ENCODE data around the gene YJEFN3. TPM values are rescaled to one million over a fixed set of nuclear protein-coding genes. Genes with fewer than 3 reads are reported as not detected.

YJEFN3 gene
- total RNA-seq, 1 experiment from 2014 or later: 6.1 TPM

- TF ChIP-seq, protein P1, sequence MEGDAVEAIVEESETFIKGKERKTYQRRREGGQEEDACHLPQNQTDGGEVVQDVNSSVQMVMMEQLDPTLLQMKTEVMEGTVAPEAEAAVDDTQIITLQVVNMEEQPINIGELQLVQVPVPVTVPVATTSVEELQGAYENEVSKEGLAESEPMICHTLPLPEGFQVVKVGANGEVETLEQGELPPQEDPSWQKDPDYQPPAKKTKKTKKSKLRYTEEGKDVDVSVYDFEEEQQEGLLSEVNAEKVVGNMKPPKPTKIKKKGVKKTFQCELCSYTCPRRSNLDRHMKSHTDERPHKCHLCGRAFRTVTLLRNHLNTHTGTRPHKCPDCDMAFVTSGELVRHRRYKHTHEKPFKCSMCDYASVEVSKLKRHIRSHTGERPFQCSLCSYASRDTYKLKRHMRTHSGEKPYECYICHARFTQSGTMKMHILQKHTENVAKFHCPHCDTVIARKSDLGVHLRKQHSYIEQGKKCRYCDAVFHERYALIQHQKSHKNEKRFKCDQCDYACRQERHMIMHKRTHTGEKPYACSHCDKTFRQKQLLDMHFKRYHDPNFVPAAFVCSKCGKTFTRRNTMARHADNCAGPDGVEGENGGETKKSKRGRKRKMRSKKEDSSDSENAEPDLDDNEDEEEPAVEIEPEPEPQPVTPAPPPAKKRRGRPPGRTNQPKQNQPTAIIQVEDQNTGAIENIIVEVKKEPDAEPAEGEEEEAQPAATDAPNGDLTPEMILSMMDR (IDR thresholded peaks at IDR 0.05): no peak
- no peak overlapping the region for H3K27ac ChIP-seq (ENCODE audit: low read length)
- BruUV-seq (replicated peaks): no TSS peak
- no peaks in the 10 kb centered on the region for H3K27me3 ChIP-seq (ENCODE audit: control insufficient read depth, insufficient read depth, low read length)
- ATAC-seq: no peak
- in situ Hi-C loops (cut with HindIII; ENCODE audit: low pct_unique_long_range_greater_than_20kb, low sequenced_read_pairs): no loop called here
- no peak for DNase-seq (ENCODE audit: low read depth, low spot score)
- H3K36me3 ChIP-seq (ENCODE audit: control insufficient read depth, insufficient read depth, low read length): no peaks in the 10 kb centered on the region
- ChIA-PET POLR2A (no interaction called here), CTCF (no interaction called here)
- intact Hi-C loops (cut with micrococcal nuclease; ENCODE audit: unreplicated experiment): no loop called here
- no peaks in the 10 kb centered on the region for H3K4me1 ChIP-seq (ENCODE audit: control insufficient read depth, insufficient read depth, low read length)
- H3K4me3 ChIP-seq (ENCODE audit: low read depth in 2 of 2, low read length in 2 of 2): no peak overlapping the region
- no peaks in the 10 kb centered on the region for H3K9me3 ChIP-seq (ENCODE audit: control insufficient read depth, insufficient read depth, low read depth, low read length)
Observed at GRCh38 chr19:19502808-19503602, 25.7 kb upstream of the YJEFN3 start.

DNA sequence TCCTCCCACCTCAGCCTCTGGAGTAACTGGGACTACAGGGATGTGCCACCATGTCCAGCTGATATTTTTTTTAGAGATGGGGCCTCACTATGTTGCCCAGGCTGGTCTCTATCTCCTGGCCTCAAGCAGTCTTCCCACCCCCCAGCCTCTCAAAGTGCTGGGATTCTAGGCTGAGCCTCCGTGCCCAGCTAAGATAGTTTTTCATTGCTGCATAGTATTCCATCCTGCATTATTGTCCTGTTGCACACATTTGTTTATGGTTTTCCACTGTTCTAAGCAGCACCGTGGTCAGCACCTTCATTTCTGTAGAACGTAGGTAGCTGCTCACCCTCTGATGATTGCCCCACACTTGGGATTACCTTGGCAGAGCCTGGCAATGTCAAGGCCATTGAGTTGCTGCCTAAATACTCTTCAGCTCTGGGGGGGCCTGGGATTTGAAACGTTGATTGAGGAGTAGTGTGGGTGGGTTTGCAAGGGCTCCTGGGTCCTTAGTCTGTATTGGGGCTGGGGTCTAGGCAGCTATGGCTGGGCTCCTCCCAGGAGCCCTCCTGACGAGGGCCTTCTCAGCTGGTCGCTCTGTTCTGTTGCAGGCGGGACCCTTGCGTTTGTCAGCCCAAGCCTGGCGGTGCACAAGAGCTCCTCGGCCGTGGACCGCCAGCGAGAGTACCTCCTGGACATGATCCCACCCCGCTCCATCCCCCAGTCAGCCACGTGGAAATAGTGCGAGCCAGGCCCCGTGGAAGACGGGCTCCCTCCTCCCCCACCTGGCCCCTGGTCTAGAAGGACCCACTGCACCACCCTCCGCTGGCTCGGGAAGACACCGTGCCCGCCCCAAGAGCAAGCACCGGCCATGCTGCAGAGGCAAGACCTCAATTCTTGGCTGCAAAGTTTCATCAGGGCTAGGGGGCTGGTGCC, 23.7 kb upstream of the YJEFN3 start:
- Histone ChIP-seq H3K27ac (ENCODE audit: low read length) (no peak overlapping the region), H3K9me3 (ENCODE audit: control insufficient read depth, insufficient read depth, low read depth, low read length) (no peaks in the 10 kb centered on the region), H3K4me1 (ENCODE audit: control insufficient read depth, insufficient read depth, low read length) (no peaks in the 10 kb centered on the region), H3K27me3 (ENCODE audit: control insufficient read depth, insufficient read depth, low read length) (no peaks in the 10 kb centered on the region), H3K36me3 (ENCODE audit: control insufficient read depth, insufficient read depth, low read length) (no peaks in the 10 kb centered on the region), H3K4me3 (ENCODE audit: low read depth in 2 of 2, low read length in 2 of 2) (no peak overlapping the region)
- in situ Hi-C loops (cut with HindIII; ENCODE audit: low pct_unique_long_range_greater_than_20kb, low sequenced_read_pairs) (no loop called here), intact Hi-C loops (cut with micrococcal nuclease; ENCODE audit: unreplicated experiment) (no loop called here)
- CTCF ChIA-PET: interaction anchor here (0.6 kb wide), 2 partner anchors 107 to 240 kb away, joined by 3 read pairs; no protein-coding TSS in a partner anchor
- DNase-seq (ENCODE audit: low read depth, low spot score) (no peak), ATAC-seq (no peak)
- no peak for TF ChIP-seq TCF7L2 (IDR thresholded peaks at IDR 0.05; ENCODE audit: low read depth, low read length)
- TF ChIP-seq, protein P2, sequence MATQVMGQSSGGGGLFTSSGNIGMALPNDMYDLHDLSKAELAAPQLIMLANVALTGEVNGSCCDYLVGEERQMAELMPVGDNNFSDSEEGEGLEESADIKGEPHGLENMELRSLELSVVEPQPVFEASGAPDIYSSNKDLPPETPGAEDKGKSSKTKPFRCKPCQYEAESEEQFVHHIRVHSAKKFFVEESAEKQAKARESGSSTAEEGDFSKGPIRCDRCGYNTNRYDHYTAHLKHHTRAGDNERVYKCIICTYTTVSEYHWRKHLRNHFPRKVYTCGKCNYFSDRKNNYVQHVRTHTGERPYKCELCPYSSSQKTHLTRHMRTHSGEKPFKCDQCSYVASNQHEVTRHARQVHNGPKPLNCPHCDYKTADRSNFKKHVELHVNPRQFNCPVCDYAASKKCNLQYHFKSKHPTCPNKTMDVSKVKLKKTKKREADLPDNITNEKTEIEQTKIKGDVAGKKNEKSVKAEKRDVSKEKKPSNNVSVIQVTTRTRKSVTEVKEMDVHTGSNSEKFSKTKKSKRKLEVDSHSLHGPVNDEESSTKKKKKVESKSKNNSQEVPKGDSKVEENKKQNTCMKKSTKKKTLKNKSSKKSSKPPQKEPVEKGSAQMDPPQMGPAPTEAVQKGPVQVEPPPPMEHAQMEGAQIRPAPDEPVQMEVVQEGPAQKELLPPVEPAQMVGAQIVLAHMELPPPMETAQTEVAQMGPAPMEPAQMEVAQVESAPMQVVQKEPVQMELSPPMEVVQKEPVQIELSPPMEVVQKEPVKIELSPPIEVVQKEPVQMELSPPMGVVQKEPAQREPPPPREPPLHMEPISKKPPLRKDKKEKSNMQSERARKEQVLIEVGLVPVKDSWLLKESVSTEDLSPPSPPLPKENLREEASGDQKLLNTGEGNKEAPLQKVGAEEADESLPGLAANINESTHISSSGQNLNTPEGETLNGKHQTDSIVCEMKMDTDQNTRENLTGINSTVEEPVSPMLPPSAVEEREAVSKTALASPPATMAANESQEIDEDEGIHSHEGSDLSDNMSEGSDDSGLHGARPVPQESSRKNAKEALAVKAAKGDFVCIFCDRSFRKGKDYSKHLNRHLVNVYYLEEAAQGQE (IDR thresholded peaks at IDR 0.05; ENCODE audit: insufficient read depth in 1 of 2, low read depth in 2 of 2, low read length in 1 of 2): no peak
- BruUV-seq (replicated peaks): no TSS peak
- POLR2A ChIA-PET: no interaction called here

DNA sequence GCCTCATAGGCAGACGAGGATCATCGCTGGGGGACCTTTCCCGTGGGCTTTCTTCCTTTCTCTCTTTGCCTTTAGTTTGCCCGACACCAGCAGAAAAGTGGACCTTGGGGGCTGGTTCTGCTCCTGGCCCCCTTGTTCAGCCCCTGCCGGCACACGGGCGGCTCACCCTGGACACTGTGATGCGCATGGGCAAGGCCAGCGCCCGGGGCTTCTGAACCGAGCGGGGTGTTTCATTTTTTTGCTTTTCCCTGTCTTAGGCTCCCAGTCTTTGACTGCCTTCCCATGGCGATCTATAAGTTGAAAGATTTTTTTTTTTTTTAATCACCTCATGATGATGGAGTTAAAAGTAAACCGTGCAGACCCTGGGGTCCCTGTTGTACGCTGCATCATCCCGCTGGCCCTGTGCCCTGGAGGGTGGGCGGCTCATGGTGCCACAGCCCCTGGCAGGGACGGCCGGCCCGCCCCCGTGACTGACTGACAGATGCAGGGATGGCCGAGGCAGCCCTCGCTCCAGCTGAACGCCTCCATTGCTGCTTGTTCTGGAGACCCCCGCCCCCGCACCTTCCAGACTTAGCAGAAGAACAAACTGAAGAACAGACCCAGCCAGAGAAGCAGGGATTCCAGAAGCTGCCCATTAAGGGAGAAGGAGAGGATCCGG, 22.9 kb upstream of the YJEFN3 start:
- intact Hi-C loops (cut with micrococcal nuclease; ENCODE audit: unreplicated experiment) (no loop called here), in situ Hi-C loops (cut with HindIII; ENCODE audit: low pct_unique_long_range_greater_than_20kb, low sequenced_read_pairs) (no loop called here)
- TF ChIP-seq POLR2AphosphoS5 (IDR thresholded peaks at IDR 0.05; ENCODE audit: low read depth, low read length): no peak
- no peak for TF ChIP-seq SIN3A (IDR thresholded peaks at IDR 0.05; ENCODE audit: borderline replicate concordance, insufficient read depth, low read depth, low read length)
- TF ChIP-seq, protein P1 (IDR thresholded peaks at IDR 0.05): no peak
- TF ChIP-seq, protein P2 (IDR thresholded peaks at IDR 0.05; ENCODE audit: insufficient read depth in 1 of 2, low read depth in 2 of 2, low read length in 1 of 2): no peak
- no peak for TF ChIP-seq TCF7L2 (IDR thresholded peaks at IDR 0.05; ENCODE audit: low read depth, low read length)
- Histone ChIP-seq H3K9me3 (ENCODE audit: control insufficient read depth, insufficient read depth, low read depth, low read length) (no peaks in the 10 kb centered on the region), H3K4me3 (ENCODE audit: low read depth in 2 of 2, low read length in 2 of 2) (no peak overlapping the region), H3K27ac (ENCODE audit: low read length) (no peak overlapping the region), H3K4me1 (ENCODE audit: control insufficient read depth, insufficient read depth, low read length) (no peaks in the 10 kb centered on the region), H3K36me3 (ENCODE audit: control insufficient read depth, insufficient read depth, low read length) (no peaks in the 10 kb centered on the region), H3K27me3 (ENCODE audit: control insufficient read depth, insufficient read depth, low read length) (no peaks in the 10 kb centered on the region)
- BruUV-seq (replicated peaks): no TSS peak
- DNase-seq (ENCODE audit: low read depth, low spot score) (no peak), ATAC-seq (no peak)
- ChIA-PET POLR2A (no interaction called here), CTCF (no interaction called here)
